ENCODE data around the gene GLYAT. TPM values are rescaled to one million over a fixed set of nuclear protein-coding genes. Genes with fewer than 3 reads are reported as not detected.
A peak's percentile ranks its signal among the peaks of the same experiment; 100 is the strongest.

Gene GLYAT
- total RNA-seq, 2 experiments from 2014 or later = not detected

- ChIA-PET POLR2A (interaction anchor here (0.5 to 2.0 kb wide), 11 partner anchors 12 to 1089 kb away, joined by 3 to 9 read pairs (median 4); no protein-coding TSS in a partner anchor), CTCF (no interaction called here)
Observed at GRCh38 chr11:58726737-58727414, 4.9 kb downstream of the GLYAT start.

GRCh38 chr11:58719406-58720117 lies 12.2 kb downstream of the GLYAT start:
- POLR2A ChIA-PET = no interaction called here
- intact Hi-C loops (cut with DNase I, micrococcal nuclease) = no loop called here
- H3K27me3 ChIP-seq (ENCODE audit: control insufficient read depth in 1 of 2, insufficient read depth in 2 of 2, low read length in 2 of 2) = no peaks in the 10 kb centered on the region
- no peak for TF ChIP-seq CTCF (IDR thresholded peaks at IDR 0.05)
- no peaks in the 10 kb centered on the region for H3K4me1 ChIP-seq (ENCODE audit: insufficient read depth, low read length)
- no peak for ATAC-seq (ENCODE audit: poor library complexity)
- Mint-ChIP-seq H3K36me3 (ENCODE audit: low read depth) (no peaks in the 10 kb centered on the region), H3K4me1 (ENCODE audit: low read depth) (no peaks in the 10 kb centered on the region), H3K27me3 (no peaks in the 10 kb centered on the region), H3K4me3 (no peak overlapping the region), H3K9me3 (no peaks in the 10 kb centered on the region), H3K27ac (no peak overlapping the region)
- no peak for DNase-seq
- H3K4me3 ChIP-seq (ENCODE audit: low read length) = no peak overlapping the region
- CTCF ChIA-PET = no interaction called here
- no peak overlapping the region for H3K27ac ChIP-seq (ENCODE audit: low read depth in 1 of 2, low read length in 2 of 2)
- H3K9me3 ChIP-seq (ENCODE audit: control insufficient read depth in 1 of 2, insufficient read depth in 1 of 2, low read length in 2 of 2) = no peaks in the 10 kb centered on the region
- no peaks in the 10 kb centered on the region for H3K36me3 ChIP-seq (ENCODE audit: insufficient read depth, low read length)

More at GRCh38 chr11:58726737-58727414, 4.9 kb downstream of the GLYAT start:
- H3K36me3 ChIP-seq (ENCODE audit: insufficient read depth, low read length) = no peaks in the 10 kb centered on the region
- no peak for TF ChIP-seq CTCF (IDR thresholded peaks at IDR 0.05)
- peaks cover 46% of the 10 kb centered on the region for H3K4me1 Mint-ChIP-seq (ENCODE audit: low read depth)
- H3K4me1 ChIP-seq (ENCODE audit: insufficient read depth, low read length) = peaks cover 28% of the 10 kb centered on the region
- no peak overlapping the region for H3K4me3 ChIP-seq (ENCODE audit: low read length)
- ATAC-seq (ENCODE audit: poor library complexity) (peak; percentile 90), DNase-seq (peak in 5 of 14 experiments; percentile 13 to 52 (median 35))
- H3K9me3 ChIP-seq (ENCODE audit: control insufficient read depth in 1 of 2, insufficient read depth in 1 of 2, low read length in 2 of 2) = no peaks in the 10 kb centered on the region
- H3K27ac Mint-ChIP-seq = peak overlapping the region; percentile 93
- H3K9me3 Mint-ChIP-seq = no peaks in the 10 kb centered on the region
- H3K4me3 Mint-ChIP-seq = peak overlapping the region; percentile 30
- no peaks in the 10 kb centered on the region for H3K36me3 Mint-ChIP-seq (ENCODE audit: low read depth)
- no peaks in the 10 kb centered on the region for H3K27me3 ChIP-seq (ENCODE audit: control insufficient read depth in 1 of 2, insufficient read depth in 2 of 2, low read length in 2 of 2)
- H3K27ac ChIP-seq (ENCODE audit: low read depth in 1 of 2, low read length in 2 of 2) = peak overlapping the region; percentile 48 to 62
- no peaks in the 10 kb centered on the region for H3K27me3 Mint-ChIP-seq
- intact Hi-C loops (cut with DNase I, micrococcal nuclease) = loop anchor here in 1 of 2 experiments (2.0 to 5.0 kb wide), 2 partner anchors 62 to 150 kb away; partner anchors contain the start of genes LPXN and ZFP91

- H3K9me3 ChIP-seq (ENCODE audit: control insufficient read depth in 1 of 2, insufficient read depth in 1 of 2, low read length in 2 of 2) = no peaks in the 10 kb centered on the region
- intact Hi-C loops (cut with DNase I, micrococcal nuclease) = no loop called here
- ATAC-seq (ENCODE audit: poor library complexity) (no peak), DNase-seq (no peak)
- H3K4me3 Mint-ChIP-seq = no peak overlapping the region
- H3K27ac ChIP-seq (ENCODE audit: low read depth in 1 of 2, low read length in 2 of 2) = no peak overlapping the region
- H3K4me1 Mint-ChIP-seq (ENCODE audit: low read depth) = no peaks in the 10 kb centered on the region
- H3K27me3 ChIP-seq (ENCODE audit: control insufficient read depth in 1 of 2, insufficient read depth in 2 of 2, low read length in 2 of 2) = no peaks in the 10 kb centered on the region
- ChIA-PET CTCF (no interaction called here), POLR2A (no interaction called here)
- no peaks in the 10 kb centered on the region for H3K36me3 ChIP-seq (ENCODE audit: insufficient read depth, low read length)
- no peaks in the 10 kb centered on the region for H3K36me3 Mint-ChIP-seq (ENCODE audit: low read depth)
- no peak for TF ChIP-seq CTCF (IDR thresholded peaks at IDR 0.05)
- no peak overlapping the region for H3K27ac Mint-ChIP-seq
- no peaks in the 10 kb centered on the region for H3K27me3 Mint-ChIP-seq
- no peaks in the 10 kb centered on the region for H3K4me1 ChIP-seq (ENCODE audit: insufficient read depth, low read length)
- no peaks in the 10 kb centered on the region for H3K9me3 Mint-ChIP-seq
- no peak overlapping the region for H3K4me3 ChIP-seq (ENCODE audit: low read length)
Observed at GRCh38 chr11:58712531-58712930, 19.2 kb downstream of the GLYAT start.
